HepG2 (cell line): ENCODE results near the gene CAPZB. TPM values are rescaled to one million over a fixed set of nuclear protein-coding genes. Genes with fewer than 3 reads are reported as not detected.

ENCODE experiments used
- ATAD3A ChIP-seq: sonication (generic); formaldehyde crosslinking; IDR thresholded peaks from 2 replicates; pipeline ENCODE4 v1.4.0; 2020; ENCODE audit warnings: missing genetic modification reagents
- E2F2 ChIP-seq: sonication (generic); formaldehyde crosslinking; IDR thresholded peaks from 2 replicates; pipeline ENCODE4 v1.4.0; 2020; ENCODE audit warnings: missing genetic modification reagents, borderline replicate concordance
- ERF ChIP-seq: IDR thresholded peaks from 2 replicates; pipeline ENCODE4 v1.6.1; 2018; ENCODE audit warnings: missing biosample characterization, missing genetic modification reagents
- HOMEZ ChIP-seq: IDR thresholded peaks from 2 replicates; pipeline ENCODE4 v1.6.1; 2016; ENCODE audit warnings: low read depth
- IRF1 ChIP-seq: sonication (generic); formaldehyde crosslinking; IDR thresholded peaks from 2 replicates; pipeline ENCODE4 v1.4.0; 2020; ENCODE audit warnings: low read depth, mild to moderate bottlenecking, missing genetic modification reagents
- ISX ChIP-seq: sonication (generic); formaldehyde crosslinking; conservative IDR thresholded peaks from 2 replicates; pipeline ENCODE4 v1.5.0; 2020; ENCODE audit warnings: missing genetic modification reagents
- KDM6A ChIP-seq: IDR thresholded peaks from 2 replicates; pipeline ENCODE4 v1.6.1; 2016; ENCODE audit warnings: low read depth
- NFIC ChIP-seq: IDR thresholded peaks from 2 replicates; pipeline ENCODE4 v1.6.1; 2012; ENCODE audit warnings: mild to moderate bottlenecking, low read length, inconsistent platforms
- PRPF4 ChIP-seq: fragments of 200-400 bp; formaldehyde crosslinking; IDR thresholded peaks from 2 replicates; pipeline ENCODE4 v1.6.1; 2016; ENCODE audit warnings: low read length, low read depth; ENCODE audit not compliant: poor library complexity, severe bottlenecking
- RARA ChIP-seq: IDR thresholded peaks from 2 replicates; pipeline ENCODE4 v1.6.1; 2016; ENCODE audit warnings: missing genetic modification reagents, missing compliant biosample characterization
- SETDB1 ChIP-seq: sonication (generic); formaldehyde crosslinking; IDR thresholded peaks from 2 replicates; pipeline ENCODE4 v1.5.1; 2020; ENCODE audit warnings: missing genetic modification reagents, mild to moderate bottlenecking, borderline replicate concordance
- TAF1 ChIP-seq: sonication (generic); formaldehyde crosslinking; IDR thresholded peaks from 2 replicates; pipeline ENCODE4 v1.4.0; 2020; ENCODE audit warnings: missing genetic modification reagents
- TGIF2 ChIP-seq: IDR thresholded peaks from 2 replicates; pipeline ENCODE4 v1.6.1; 2016; ENCODE audit warnings: control low read depth, missing compliant biosample characterization
- THAP11 ChIP-seq: IDR thresholded peaks from 2 replicates; pipeline ENCODE4 v1.6.1; 2016; ENCODE audit warnings: missing biosample characterization, missing genetic modification reagents
- ZBTB3 ChIP-seq: sonication (generic); formaldehyde crosslinking; IDR thresholded peaks from 2 replicates; pipeline ENCODE4 v1.4.0; 2020; ENCODE audit warnings: low read depth, mild to moderate bottlenecking, moderate library complexity, missing genetic modification reagents, borderline replicate concordance
- ZBTB44 ChIP-seq: sonication (generic); formaldehyde crosslinking; IDR thresholded peaks from 2 replicates; pipeline ENCODE4 v1.4.0; 2020; ENCODE audit warnings: missing genetic modification reagents
- ZNF205 ChIP-seq: IDR thresholded peaks from 2 replicates; pipeline ENCODE4 v1.6.1; 2018; ENCODE audit warnings: missing biosample characterization, missing genetic modification reagents
- ZNF263 ChIP-seq: sonication (generic); formaldehyde crosslinking; IDR thresholded peaks from 2 replicates; pipeline ENCODE4 v1.4.0; 2020; ENCODE audit warnings: missing genetic modification reagents
- ZNF703 ChIP-seq: sonication (generic); formaldehyde crosslinking; IDR thresholded peaks from 2 replicates; pipeline ENCODE4 v1.5.1; 2020; ENCODE audit warnings: missing genetic modification reagents, mild to moderate bottlenecking, moderate library complexity, borderline replicate concordance
- ZNF761 ChIP-seq: sonication (generic); formaldehyde crosslinking; conservative IDR thresholded peaks from 2 replicates; pipeline ENCODE4 v1.4.0; 2020; ENCODE audit warnings: mild to moderate bottlenecking, missing genetic modification reagents
- ZNF800 ChIP-seq: sonication (generic); formaldehyde crosslinking; IDR thresholded peaks from 2 replicates; pipeline ENCODE4 v1.4.0; 2020; ENCODE audit warnings: missing genetic modification reagents
- polyA plus RNA-seq, 8 experiments: library from polyadenylated mRNA; depleted of rRNA in 3 of 8; stranded (reverse) in 7 of 8; unstranded in 1 of 8; fragments of >200 nt; fragmentation: Illumina TruSeq in 4 of 8; extraction: Trizol in 4 of 8; gene quantifications; 2 replicates each; pipeline versions ENCODE4 v1.2.1 to v1.2.3, GENCODE V29; 2011 to 2016; ENCODE audit warnings: low read depth in 4 of 8, missing spikeins in 1 of 8, mixed read lengths in 1 of 8; ENCODE audit not compliant: insufficient read depth in 1 of 8
- total RNA-seq, 5 experiments: library from RNA; depleted of rRNA; stranded (reverse); fragments of >200 nt; fragmentation: Illumina TruSeq; extraction: Trizol; gene quantifications; 2 replicates each; pipeline ENCODE4 v1.2.3, GENCODE V29; 2016; ENCODE audit warnings: low read depth in 1 of 5

CAPZB gene
- total and polyA plus RNA-seq, 2 of the 13 experiments (the other 11 are each of a cell fraction or from before 2014, with no cell fraction given), result 58.9 to 76.9 TPM

GRCh38 chr1:19485362-19486187 lies at the start of gene CAPZB (continued):
- TF ChIP-seq TGIF2 (CRISPR knock-in tag) (no peak), PRPF4 (no peak), E2F2 (CRISPR knock-in tag) (no peak), THAP11 (CRISPR knock-in tag) (peak; percentile 49), ZNF263 (CRISPR knock-in tag) (peak; percentile 35; the same call in 1 of the 2 replicates), RARA (no peak), ERF (CRISPR knock-in tag) (0 out of 2 replicates have a peak, but pooled peaks have one; percentile 40), HOMEZ (no peak), SETDB1 (no peak), ISX (CRISPR knock-in tag) (no peak), ZBTB3 (CRISPR knock-in tag) (no peak), ATAD3A (CRISPR knock-in tag) (no peak), ZNF800 (CRISPR knock-in tag) (no peak), ZNF205 (CRISPR knock-in tag) (no peak), TAF1 (CRISPR knock-in tag) (peak; percentile 77), ZNF761 (CRISPR knock-in tag) (no peak), KDM6A (CRISPR knock-in tag) (no peak), ZNF703 (no peak), IRF1 (CRISPR knock-in tag) (no peak), ZBTB44 (CRISPR knock-in tag) (no peak), NFIC (no peak)
